Umbilical cord (tissue), 2 donors: ENCODE data around the gene SLC6A19. TPM values are rescaled to one million over a fixed set of nuclear protein-coding genes. Genes with fewer than 3 reads are reported as not detected.

Experiments
- DNase-seq: peaks from one replicate; pipeline ENCODE4 v3.0.0-alpha.2; 2015; ENCODE audit warnings: low spot score
- total RNA-seq: library from RNA; depleted of rRNA; stranded (reverse); fragments of >200 nt; gene quantifications from one replicate; pipeline ENCODE4 v1.2.3, GENCODE V29; 2014; ENCODE audit warnings: low replicate concordance; ENCODE audit not compliant: insufficient read depth

The SLC6A19 gene
- total RNA-seq, 1 donor from 2014 or later, result 0.48 TPM

- no peak for DNase-seq
Observed at GRCh38 chr5:1193591-1193985, 7.8 kb upstream of the SLC6A19 start.

GRCh38 chr5:1194378-1194777 is 7.0 kb upstream of the SLC6A19 start:
- no peak for DNase-seq

- no peak for DNase-seq
Observed at GRCh38 chr5:1195439-1195838, 6.0 kb upstream of the SLC6A19 start.

GRCh38 chr5:1195916-1196315 is 5.5 kb upstream of the SLC6A19 start:
- DNase-seq, result no peak

GRCh38 chr5:1196562-1196961 is 4.8 kb upstream of the SLC6A19 start:
- no peak for DNase-seq

- no peak for DNase-seq
Observed at GRCh38 chr5:1197876-1198666, 3.3 kb upstream of the SLC6A19 start.

- DNase-seq, result no peak
Observed at GRCh38 chr5:1199340-1199648, 2.1 kb upstream of the SLC6A19 start.

GRCh38 chr5:1199649-1200494 is 1.5 kb upstream of the SLC6A19 start:
- DNase-seq, result no peak

- DNase-seq, result no peak
Observed at GRCh38 chr5:1200495-1201326, 684 bp upstream of the SLC6A19 start.

- no peak for DNase-seq
Observed at GRCh38 chr5:1202026-1202797, 817 bp downstream of the SLC6A19 start.

GRCh38 chr5:1202798-1203185 is 1.4 kb downstream of the SLC6A19 start:
- DNase-seq, result no peak

- no peak for DNase-seq
Observed at GRCh38 chr5:1203311-1203967, 2.0 kb downstream of the SLC6A19 start.

- no peak for DNase-seq
Observed at GRCh38 chr5:1203968-1204692, 2.7 kb downstream of the SLC6A19 start.

GRCh38 chr5:1204693-1205242 is 3.4 kb downstream of the SLC6A19 start:
- peak; percentile 56 for DNase-seq

GRCh38 chr5:1205255-1206180 is 4.1 kb downstream of the SLC6A19 start:
- no peak for DNase-seq

GRCh38 chr5:1206521-1207412 is 5.4 kb downstream of the SLC6A19 start:
- DNase-seq, result no peak

GRCh38 chr5:1207555-1207954 is 6.2 kb downstream of the SLC6A19 start:
- no peak for DNase-seq
